Fibroblast of the aortic adventitia (primary cell): ENCODE measurements around the gene DSG2. TPM values are rescaled to one million over a fixed set of nuclear protein-coding genes. Genes with fewer than 3 reads are reported as not detected.

Experiments
- DNase-seq: peaks from one replicate; pipeline ENCODE4 v3.0.0-alpha.2; 2010; ENCODE audit warnings: low read depth
- H3K4me3 ChIP-seq: 2 replicates; pipeline ENCODE4 v1.5.1; 2011; ENCODE audit warnings: low read depth, mild to moderate bottlenecking, control low read depth, low read length, moderate library complexity
- CTCF ChIP-seq: IDR thresholded peaks from 2 replicates; pipeline ENCODE4 v1.5.1; 2011; ENCODE audit warnings: mild to moderate bottlenecking, low read length, control low read depth, inconsistent platforms; ENCODE audit not compliant: insufficient read depth
- total RNA-seq: library from RNA; depleted of rRNA; stranded (reverse); fragments of >200 nt; gene quantifications from 2 replicates; pipeline ENCODE4 v1.2.3, GENCODE V29; 2012; ENCODE audit warnings: low replicate concordance

DSG2 gene
- total RNA-seq, 1 donor, result 4.2 TPM

GRCh38 chr18:31583185-31583854, 85.3 kb downstream of the DSG2 start:
- no peak overlapping the region for H3K4me3 ChIP-seq
- no peak for DNase-seq
- TF ChIP-seq CTCF, result no peak

GRCh38 chr18:31585991-31586390, 88.0 kb downstream of the DSG2 start:
- H3K4me3 ChIP-seq, result no peak overlapping the region
- no peak for DNase-seq
- TF ChIP-seq CTCF, result no peak

GRCh38 chr18:31586616-31587015, 88.6 kb downstream of the DSG2 start:
- no peak for DNase-seq
- no peak overlapping the region for H3K4me3 ChIP-seq
- TF ChIP-seq CTCF, result no peak

GRCh38 chr18:31587529-31587928, 89.6 kb downstream of the DSG2 start:
- no peak for TF ChIP-seq CTCF
- no peak overlapping the region for H3K4me3 ChIP-seq
- DNase-seq, result peak; percentile 9

- DNase-seq, result no peak
- H3K4me3 ChIP-seq, result no peak overlapping the region
- no peak for TF ChIP-seq CTCF
Measured at GRCh38 chr18:31590570-31590969, 92.6 kb downstream of the DSG2 start.

- TF ChIP-seq CTCF, result no peak
- no peak for DNase-seq
- H3K4me3 ChIP-seq, result no peak overlapping the region
Measured at GRCh38 chr18:31591113-31591512, 93.1 kb downstream of the DSG2 start.

GRCh38 chr18:31591628-31592027, 93.7 kb downstream of the DSG2 start, which contains the start of gene TTR:
Gene TTR (plus strand): TSS chr18:31591877. CDS start chr18:31591903, 26 bp downstream.
- no peak for TF ChIP-seq CTCF
- H3K4me3 ChIP-seq, result no peak within 1 kb of the TSS
- no peak for DNase-seq
